OCI-LY1 (cell line): ENCODE data around the gene CPAMD8.

Experiments
- CTCF ChIP-seq: fragments of 200-600 bp; sonication (generic), shearing (Covaris generic); IDR thresholded peaks from 2 replicates; pipeline ENCODE4 v1.5.1; 2017; ENCODE audit warnings: mild to moderate bottlenecking, antibody characterized with exemption, low read length, moderate library complexity, mixed read lengths
- EZH2 ChIP-seq: fragments of 200-600 bp; sonication (generic), shearing (Covaris generic); IDR thresholded peaks from 2 replicates; pipeline ENCODE4 v1.8.0; 2017; ENCODE audit warnings: borderline replicate concordance, mixed run types, mild to moderate bottlenecking, antibody characterized with exemption, low read length, moderate library complexity, mixed read lengths

- TF ChIP-seq CTCF (no peak), EZH2 (no peak)
Measured at GRCh38 chr19:16850133-16850532, 176.5 kb downstream of the CPAMD8 start.
